ENCODE measurements around the gene SRGAP2C.
"Not testable (repeated sequence)": the region's sequence is repeated elsewhere in the genome, so short reads cannot be mapped to it uniquely, and the experiment has no call there.

SRGAP2C gene

GRCh38 chr1:121281480-121281879 lies 96.7 kb downstream of the SRGAP2C start:
- not testable (repeated sequence) for DNase-seq

GRCh38 chr1:121283587-121284180 lies 98.9 kb downstream of the SRGAP2C start:
- not testable (repeated sequence) for DNase-seq

- DNase-seq: not testable (repeated sequence)
Observed at GRCh38 chr1:121292590-121292989, 107.8 kb downstream of the SRGAP2C start.

GRCh38 chr1:121293263-121294204 lies 108.8 kb downstream of the SRGAP2C start:
- not testable (repeated sequence) for DNase-seq

- not testable (repeated sequence) for DNase-seq
Observed at GRCh38 chr1:121294205-121294570, 109.4 kb downstream of the SRGAP2C start.

GRCh38 chr1:121296563-121296962 lies 111.8 kb downstream of the SRGAP2C start:
- DNase-seq: not testable (repeated sequence)

DNA sequence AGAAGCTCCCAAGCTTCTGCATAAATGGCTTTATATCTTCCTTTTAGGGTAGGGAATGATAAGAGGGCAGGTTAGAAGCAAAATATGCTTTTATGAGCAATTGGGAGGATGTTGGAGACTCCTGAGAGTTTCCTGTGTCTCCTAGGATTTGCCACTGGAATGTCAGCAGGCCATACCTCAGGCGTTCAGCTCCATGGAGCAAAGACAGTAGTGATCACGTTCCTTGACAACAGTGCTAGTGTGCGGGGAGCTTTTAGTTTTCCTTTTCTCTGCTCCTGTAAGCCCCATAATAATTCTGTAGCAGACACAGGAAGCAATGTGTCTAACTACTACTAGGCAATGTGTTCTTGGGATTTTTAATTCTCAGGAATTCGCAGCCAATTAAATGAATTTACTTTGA lies 113.8 kb downstream of the SRGAP2C start:
- DNase-seq: not testable (repeated sequence)

GRCh38 chr1:121299514-121300149 lies 114.9 kb downstream of the SRGAP2C start:
- DNase-seq: not testable (repeated sequence)

DNA sequence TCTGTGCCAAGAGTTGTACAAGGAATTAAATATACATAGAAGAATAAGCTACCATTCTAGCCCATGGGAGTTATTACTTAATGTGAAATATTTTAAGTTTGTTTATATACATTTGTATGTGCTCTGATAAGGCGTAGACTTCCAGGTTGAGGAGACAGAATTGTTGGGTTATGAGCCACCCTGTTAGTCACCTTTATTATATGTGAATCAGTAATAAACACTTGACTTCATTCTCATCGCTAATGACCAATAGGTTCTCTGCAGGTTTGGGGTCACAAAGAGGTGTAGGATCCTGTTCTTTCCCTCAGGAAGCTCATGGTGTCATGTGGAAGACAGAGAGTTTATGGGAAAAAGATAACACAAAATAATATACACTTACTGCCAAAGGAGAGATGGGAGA lies 117.1 kb downstream of the SRGAP2C start:
- DNase-seq: not testable (repeated sequence)

DNA sequence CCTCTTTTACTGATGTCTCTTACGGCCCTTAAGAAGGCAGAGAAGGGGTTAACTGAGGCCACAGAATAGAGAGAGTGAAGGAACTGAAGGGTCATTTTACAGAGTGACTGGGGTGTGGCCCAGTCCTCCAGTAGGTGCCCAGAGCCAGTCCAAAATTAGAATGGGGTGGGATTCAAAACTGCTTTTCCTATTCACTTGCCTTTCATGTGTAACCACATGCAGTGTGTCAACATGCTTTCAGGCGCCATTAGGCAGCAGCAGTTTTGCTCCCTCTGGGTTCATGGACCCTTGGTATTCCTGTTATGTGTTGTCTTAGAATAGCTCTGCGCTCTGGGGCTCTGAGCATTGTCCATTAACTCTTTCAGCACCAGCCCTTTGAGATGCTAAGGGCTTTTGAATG lies 123.0 kb downstream of the SRGAP2C start:
- not testable (repeated sequence) for DNase-seq

- not testable (repeated sequence) for DNase-seq
Observed at GRCh38 chr1:121315509-121315908, 130.7 kb downstream of the SRGAP2C start.

GRCh38 chr1:121316081-121316480 lies 131.3 kb downstream of the SRGAP2C start:
- DNase-seq: not testable (repeated sequence)

GRCh38 chr1:121317491-121318468 lies 133.0 kb downstream of the SRGAP2C start:
- DNase-seq: not testable (repeated sequence)

GRCh38 chr1:121318687-121319086 lies 133.9 kb downstream of the SRGAP2C start:
- DNase-seq: not testable (repeated sequence)

- DNase-seq: not testable (repeated sequence)
Observed at GRCh38 chr1:121321660-121322059, 136.9 kb downstream of the SRGAP2C start.

- not testable (repeated sequence) for DNase-seq
Observed at GRCh38 chr1:121324726-121325125, 140.0 kb downstream of the SRGAP2C start.

DNA sequence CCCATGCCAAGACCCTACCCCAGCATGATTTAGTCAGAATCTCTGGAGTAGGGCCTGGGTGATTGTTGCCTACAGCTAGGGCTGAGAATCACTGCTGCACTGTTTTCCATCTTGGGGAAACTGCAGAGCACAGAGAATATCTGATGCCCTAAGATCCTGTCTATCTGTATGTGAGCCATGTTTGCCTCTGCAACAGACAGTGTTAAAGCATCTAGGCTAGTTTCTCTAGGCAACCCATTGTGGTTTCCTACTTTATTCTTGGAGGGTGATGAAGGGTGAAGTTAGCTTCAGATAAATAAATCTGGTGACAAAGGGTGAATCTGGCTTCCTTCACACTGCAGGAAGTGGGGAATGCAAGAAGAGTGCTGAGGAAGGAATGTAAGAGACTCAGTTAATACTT lies 147.4 kb downstream of the SRGAP2C start:
- not testable (repeated sequence) for DNase-seq

DNA sequence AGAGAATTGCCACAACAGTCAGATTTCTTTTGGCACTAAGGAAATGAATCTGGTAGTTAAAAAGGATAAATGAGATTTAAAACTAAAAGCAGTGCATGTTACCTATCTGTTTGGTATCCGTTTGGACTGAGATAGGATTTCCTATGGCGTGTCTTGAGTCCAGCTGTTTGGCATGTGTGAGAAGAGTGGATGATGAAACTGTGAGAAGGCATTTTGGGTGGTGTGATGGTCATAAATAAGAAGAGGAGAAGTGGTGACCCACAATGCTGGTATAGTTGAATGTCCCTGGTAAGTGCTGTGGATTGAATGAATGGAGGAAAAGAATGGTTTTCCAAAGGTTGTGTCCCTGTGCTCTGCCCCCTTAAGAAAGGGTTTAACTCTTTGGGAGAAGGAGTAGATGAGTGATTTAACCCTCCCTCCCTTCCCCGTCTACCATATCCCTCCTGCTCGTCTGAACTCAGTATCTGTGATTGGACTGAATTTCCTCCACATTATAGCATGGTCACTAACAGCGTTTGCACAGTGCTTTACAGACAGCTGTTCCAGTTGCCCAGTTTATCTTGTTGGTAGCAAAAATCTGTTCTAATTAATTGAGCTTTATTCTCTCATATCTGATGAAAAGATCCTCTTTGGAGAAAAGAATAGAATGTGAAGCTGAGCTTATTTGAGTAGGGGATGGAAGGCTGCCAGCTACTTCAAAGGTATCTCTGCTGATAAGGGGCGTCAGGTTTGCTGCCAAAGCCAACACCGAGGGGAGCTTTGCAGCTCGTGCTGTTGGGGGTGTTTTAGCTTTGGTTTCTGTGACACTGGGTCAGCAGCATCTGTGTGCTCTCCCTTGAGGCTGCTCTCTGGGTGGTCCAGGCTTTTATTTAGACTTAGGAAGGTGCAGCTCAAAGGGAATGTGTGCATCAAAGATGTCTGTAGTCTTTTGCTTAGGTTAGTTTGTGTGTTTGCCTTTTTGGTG lies 148.1 kb downstream of the SRGAP2C start:
- DNase-seq: not testable (repeated sequence)

DNA sequence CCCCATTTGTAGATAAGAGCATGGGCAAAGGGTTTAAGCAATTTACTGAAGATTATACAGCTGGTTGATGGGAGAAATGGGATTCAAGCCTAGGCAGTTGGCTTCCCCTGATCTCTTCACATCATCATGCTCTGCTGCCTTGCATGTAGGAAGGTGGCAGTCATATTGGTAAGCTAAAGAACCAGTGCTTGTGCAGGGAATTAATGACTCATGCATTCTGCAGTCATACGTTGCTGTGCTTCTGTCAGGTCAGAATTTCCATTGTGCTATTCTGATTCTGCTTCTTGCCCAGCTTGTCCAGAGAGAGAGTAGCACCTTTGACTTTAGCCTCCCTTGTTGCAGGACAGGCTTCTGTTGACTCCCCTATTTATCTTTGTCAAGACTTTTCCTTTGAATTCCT lies 153.2 kb downstream of the SRGAP2C start:
- not testable (repeated sequence) for DNase-seq

DNA sequence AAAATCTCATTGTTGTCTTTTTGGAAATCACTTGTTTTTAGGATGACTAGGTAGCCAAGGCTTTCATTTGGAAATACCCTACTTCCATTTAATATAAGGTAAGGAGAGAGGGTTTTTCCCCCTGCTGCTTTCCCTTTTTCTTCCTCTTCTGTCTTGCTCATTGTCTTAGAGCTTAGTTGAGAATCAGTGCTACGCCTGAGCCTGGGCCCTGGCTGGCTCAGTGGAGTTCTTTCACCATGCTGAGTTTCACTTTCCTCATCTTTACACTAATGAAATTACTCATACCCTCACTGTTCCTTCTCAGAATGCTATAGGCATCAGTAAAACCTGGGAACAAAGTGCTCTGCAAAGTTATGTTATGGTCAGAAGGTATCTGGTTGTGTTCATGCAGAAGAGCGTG lies 154.8 kb downstream of the SRGAP2C start:
- not testable (repeated sequence) for DNase-seq

All from T-helper 1 cell (primary cell).